Activated CD4-positive, alpha-beta T cell treated with anti-CD3 and anti-CD28 coated beads for 48 hours (primary cell): Measurements from ENCODE around the gene TGFB3.
"Not testable (repeated sequence)": the region's sequence is repeated elsewhere in the genome, so short reads cannot be mapped to it uniquely, and the experiment has no call there.

Experiments
- DNase-seq: peaks from one replicate; pipeline ENCODE4 v3.0.0-alpha.2; 2020

TGFB3 gene

DNA sequence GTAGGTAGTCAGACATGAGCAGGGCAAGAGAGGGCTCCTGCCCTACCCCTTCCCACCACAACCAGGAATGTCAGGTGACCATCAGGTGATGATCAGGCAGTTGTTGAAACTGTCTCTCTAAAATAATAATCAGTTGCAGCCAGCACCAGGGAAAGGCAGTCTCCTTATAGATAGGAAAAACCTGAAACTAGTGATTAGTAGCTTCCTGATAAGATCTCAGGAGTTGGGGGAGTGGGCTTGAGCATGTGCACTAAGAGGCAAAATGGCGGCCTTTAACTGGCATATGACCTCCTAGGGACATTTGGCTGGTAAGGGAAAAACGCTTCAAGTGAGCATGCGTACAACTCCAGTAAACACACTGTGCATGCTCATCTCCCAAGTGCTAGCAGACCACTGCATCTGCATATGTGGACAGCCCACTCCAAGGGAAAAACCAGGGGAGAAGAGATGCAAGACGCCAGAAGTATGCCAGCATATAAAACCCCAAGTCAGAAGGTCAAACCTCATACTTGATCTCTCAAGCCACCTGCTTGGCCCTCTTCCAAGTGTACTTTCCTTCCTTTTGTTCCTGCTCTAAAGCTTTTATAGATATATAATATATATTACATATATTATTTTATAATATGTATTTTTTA, 37.1 kb downstream of the TGFB3 start:
- no peak for DNase-seq

DNA sequence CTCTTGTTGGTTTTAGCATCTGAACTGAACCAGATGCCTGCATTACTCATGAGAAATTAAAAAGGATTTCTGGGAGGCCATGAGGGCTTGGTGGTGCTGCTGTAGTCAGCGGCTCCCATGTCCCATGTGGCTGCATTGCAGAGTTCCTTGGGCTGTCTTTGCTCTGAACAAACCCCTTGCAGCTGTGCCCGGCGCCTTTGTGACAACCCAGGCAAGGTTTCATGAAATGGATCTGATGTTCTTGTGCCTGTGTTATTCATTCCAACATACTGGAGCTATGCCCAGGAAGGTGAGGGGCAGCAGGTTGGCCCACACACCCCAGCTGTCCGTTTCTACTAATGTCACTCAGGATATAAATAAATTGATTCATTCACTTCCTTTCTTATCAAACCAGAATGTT, 40.8 kb downstream of the TGFB3 start:
- no peak for DNase-seq

DNA sequence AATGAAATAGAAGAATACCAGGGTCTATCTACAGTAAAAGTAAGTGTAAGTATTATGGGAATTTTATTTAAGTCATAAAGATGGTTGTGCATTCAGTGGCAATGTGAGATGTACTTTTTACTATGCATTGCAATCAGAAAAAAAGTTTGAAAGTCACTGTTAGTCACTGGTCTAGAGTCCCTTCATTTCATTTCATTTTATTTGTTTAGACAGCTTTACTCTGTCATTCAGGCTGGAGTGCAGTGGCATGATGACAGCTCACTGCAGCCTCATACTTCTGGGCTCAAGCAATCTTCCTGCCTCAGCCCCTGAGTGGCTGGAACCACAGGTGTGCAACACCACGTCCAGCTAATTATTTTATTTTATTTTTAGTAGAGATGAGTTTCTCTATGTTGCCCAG, 42.6 kb downstream of the TGFB3 start:
- no peak for DNase-seq

DNA sequence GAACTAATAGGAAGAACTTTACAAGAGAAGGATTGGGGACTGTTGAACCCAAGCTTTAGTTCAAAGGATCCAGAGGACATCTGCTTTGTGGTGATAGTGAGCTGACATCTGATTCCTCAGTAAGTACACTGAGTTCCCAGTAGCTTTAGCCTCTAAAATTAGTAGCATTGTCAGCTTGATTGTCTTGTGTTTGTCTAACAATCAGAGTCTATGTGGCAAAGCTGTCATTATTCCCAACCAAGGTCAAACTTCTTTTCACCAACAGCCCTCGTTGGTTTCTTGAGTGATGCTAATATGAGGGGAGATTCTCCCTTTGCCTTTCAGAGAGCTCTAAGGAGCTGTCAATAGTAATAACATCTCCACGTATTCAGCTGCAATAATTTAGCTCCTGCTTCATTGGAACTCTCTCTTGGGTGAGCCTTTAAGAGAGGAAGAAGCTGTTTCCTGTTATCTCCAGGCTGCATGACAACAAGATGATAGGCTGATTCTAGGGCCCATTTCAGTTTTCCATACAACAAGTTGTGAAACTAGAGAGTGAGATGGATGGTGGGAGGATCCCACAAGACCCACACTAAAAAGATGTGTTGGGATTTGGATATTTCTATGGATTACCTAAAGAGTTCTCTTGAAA, 46.7 kb downstream of the TGFB3 start:
- no peak for DNase-seq

DNA sequence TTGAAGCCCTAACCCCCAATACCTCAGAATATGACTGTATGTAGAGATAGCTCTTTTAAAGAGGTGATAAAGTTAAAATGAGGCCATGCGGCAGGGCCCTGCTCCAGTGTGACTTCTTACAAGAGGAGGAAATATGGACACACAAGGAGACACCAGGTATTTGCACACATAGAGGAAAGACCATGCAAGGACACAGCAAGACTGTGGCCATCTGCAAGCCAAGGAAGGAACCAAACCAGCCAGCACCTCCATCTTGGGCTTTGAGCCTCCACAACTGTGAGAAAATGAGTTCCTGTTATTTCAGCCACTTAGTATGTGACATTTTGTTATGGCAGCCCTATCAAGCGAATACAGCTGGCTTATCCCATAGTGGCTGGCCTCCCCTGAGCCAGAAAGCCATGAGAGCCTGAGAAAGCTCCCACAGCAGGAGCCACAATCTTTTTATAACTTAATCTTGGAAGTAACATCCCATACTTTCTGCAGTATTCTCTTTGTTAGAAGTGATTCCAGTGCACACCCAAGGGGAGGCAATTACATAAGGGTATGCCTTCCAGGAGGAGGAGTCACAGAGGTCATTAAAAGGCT, 48.0 kb downstream of the TGFB3 start:
- no peak for DNase-seq

DNA sequence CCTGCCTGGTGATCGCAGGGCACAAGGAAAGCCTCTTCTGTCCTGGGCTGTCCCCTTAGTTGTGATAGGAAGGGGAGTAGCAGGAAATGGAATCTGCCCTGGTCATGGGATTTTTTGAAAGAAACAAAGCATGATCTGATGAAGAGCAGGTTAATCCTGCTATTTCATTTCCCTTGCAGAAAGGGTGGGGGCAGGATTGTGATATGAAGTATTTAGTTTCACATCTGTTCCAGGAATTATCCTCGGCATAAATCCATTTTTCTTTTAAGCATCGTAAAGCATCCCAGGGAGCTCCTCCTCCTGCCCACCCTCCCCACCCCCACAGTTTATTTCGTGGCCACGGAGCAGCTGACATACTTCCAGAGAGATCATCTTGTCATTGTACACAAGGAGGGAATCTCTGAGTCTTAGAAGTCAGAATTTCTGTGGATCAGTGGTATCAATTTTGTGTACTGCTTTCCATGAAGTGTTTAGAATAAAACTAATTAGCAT, 53.1 kb downstream of the TGFB3 start:
- no peak for DNase-seq

DNA sequence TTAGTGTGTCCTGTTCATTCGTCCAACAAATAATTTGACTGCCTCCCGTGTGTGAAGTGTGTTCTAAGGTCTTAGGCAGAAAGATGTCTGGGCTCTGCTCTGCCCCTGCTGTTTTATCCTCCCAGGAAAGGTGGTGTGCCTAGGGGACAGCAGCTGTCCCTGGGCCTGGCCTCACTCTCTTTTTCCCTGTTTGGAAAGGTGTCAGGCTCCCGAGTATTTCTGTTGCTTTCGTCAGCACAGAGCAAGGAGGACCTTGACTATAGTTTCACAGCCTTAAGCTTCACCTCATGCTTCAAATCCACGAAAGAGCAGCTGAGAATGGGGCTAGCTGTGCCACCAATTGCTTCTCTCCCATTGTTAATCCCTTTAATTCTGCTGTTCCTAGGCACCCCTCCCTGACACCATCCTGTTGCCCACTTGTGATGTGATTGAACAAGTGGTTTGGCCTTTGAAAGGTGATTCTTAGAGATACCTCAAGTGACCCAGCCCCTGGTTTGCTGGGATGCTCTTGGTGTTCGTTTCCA, 54.2 kb downstream of the TGFB3 start:
- DNase-seq = no peak

DNA sequence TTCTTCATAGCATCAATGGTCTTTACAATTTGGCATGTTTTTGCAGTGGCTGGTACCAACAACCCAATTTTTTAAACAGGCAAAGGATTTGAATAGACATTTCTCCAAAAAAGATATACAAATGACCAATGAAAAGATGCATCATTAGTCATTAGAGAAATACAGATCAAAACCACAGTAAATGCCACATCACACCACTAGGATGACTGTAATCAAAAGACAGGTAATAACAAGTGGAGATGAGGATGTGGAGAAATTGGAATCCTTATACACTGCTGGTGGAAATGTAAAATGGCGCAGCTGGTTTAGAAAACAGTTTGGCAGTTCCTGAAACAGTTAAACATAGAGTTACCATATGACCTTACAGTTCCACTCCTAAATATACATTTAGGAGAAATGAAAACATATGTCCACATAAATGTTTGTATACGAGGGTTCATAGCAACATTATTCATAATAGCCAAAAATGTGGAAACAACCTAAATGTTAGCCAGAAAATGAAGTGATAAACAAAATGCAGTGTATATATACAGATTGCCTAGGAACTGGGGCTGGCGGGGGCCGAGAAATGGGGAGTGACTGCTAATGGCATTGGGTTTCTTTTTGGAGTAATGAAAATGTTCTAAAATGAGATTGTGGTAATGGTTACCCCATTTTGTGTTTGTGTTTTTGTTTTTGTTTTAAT, 55.2 kb downstream of the TGFB3 start:
- no peak for DNase-seq

DNA sequence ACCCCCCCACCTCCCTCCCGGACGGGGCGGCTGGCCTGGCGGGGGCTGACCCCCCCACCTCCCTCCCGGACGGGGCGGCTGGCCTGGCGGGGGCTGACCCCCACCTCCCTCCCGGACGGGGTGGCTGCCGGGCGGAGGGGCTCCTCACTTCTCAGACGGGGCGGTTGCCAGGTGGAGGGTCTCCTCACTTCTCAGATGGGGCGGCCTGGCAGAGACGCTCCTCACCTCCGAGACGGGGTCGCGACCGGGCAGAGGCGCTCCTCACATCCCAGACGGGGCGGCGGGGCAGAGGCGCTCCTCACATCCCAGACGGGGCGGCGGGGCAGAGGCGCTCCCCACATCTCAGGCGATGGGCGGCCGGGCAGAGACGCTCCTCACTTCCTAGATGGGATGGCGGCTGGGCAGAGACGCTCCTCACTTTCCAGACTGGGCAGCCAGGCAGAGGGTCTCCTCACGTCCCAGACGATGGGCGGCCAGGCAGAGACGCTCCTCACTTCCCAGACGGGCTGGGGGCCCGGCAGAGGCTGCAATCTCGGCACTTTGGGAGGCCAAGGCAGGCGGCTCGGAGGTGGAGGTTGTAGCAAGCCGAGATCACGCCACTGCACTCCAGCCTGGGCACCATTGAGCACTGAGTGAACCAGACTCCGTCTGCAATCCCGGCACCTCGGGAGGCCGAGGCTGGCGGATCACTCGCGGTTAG, 56.5 kb downstream of the TGFB3 start:
- not testable (repeated sequence) for DNase-seq

DNA sequence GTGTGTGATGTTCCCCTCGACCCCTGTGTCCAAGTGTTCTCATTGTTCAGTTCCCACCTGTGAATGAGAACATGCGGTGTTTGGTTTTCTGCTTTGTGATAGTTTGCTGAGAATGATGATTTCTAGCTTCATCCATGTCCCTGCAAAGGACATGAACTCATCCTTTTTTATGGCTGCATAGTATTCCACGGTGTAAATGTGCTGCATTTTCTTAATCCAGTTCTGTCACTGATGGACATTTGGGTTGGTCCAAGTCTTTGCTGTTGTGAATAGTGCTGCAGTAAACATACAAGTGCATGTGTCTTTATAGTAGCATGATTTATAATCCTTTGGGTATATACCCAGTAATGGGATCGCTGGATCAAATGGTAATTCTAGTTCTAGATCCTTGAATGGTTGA, 61.4 kb downstream of the TGFB3 start:
- DNase-seq = not testable (repeated sequence)

DNA sequence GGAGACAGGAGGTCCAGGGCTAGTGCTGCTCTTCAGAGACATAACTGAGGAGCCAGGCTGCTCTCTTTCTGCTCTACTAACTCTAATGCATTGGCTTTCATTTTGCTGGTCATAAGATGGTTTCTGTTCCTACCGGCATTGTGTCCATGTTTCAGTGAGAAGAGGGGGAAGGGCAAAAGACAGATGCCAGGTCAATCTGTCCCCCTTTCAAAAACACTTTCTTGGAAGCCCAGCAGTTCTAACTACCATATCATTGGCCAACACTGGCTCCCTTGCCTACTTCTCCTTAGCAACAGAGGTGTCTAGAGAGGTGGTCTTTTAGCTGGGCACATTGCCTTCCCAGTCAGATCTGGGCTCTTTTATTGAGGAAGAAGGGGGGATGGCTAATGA, 63.9 kb downstream of the TGFB3 start:
- no peak for DNase-seq

DNA sequence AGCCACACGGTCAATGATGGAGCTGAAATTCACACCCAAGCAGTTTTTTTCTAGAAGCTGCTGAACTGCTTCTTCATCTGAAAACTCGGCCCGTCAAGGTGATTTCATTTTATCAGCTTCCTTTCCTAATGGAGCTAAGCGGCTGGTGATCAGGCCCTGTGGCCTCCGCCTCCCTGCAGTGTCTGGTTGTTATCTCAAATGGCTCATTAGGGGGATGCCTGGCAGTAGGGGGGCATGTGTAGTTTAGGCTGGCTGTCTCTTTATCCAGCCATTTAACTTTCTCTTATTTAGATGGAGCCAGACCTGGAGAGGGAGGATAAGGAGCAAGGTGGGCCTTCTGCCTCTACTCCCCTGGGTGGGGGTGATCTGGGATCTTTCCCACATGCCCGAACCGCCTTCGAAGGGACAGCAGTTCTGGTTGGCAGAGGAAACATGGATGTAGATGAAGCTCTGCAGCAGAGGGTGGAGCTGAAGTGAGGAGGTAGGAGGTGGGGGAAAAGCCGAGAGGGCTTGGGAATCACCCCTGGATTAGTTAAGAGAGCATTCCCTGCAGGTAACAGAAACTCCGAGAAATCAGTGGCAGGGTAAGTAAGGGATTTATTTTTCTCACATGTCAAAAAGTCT, 64.4 kb downstream of the TGFB3 start:
- DNase-seq = no peak

DNA sequence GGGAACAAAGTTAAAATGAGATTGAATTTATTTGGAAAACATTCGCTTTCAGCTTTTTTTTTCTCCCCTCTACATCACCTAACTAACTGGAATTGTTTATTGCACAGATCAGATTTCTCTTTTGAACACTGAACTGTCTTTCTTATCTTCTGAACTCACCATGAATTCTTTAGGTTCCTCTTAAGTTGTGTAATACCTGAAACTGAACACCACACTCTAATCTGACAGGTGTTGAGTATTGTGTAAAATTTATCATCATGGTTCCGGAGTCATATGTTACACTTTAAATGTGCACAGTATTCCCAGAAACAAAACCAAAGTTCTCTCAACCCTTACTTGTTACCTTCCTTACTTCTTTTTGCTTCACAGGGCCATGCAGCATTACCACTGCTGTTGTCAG, 66.8 kb downstream of the TGFB3 start:
- DNase-seq = no peak

DNA sequence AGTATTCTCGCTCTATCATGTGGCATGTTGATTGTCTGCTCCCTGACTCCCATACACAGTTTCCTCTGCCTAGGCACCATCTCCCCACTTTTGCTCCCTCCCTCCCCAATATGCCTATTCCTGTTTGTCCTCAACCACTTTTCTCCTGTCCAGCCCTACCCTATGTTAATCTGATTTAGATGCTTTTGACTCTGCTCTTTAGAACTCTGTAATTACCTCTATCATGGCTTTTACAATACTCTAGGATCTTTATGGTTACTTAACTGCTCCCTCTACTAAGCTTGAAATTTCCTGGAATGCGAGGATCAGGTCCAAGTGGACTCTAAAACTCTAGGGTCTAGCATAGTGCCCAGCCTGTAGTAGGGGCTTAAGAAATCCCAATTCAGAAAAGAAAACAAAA, 68.6 kb downstream of the TGFB3 start:
- DNase-seq = no peak

DNA sequence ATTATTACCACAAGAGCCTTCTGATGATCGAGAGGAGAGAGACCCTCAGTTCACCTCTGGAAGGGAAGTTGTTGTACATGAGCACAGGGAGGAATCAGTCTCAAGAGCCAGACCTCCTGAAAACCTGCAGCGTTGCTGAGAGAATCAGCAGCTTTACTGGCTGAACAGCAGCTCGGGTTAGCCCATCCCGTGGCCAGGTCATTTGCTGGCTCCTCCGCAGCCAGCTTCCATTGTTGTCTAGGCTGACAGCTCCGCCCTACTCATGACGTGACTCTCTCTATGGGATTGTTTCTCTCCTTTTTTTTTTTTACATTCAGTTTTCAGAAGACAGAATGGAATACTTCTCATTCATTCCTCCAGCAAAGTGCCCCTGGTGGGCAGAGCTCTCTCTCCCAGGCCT, 69.9 kb downstream of the TGFB3 start:
- DNase-seq = no peak

DNA sequence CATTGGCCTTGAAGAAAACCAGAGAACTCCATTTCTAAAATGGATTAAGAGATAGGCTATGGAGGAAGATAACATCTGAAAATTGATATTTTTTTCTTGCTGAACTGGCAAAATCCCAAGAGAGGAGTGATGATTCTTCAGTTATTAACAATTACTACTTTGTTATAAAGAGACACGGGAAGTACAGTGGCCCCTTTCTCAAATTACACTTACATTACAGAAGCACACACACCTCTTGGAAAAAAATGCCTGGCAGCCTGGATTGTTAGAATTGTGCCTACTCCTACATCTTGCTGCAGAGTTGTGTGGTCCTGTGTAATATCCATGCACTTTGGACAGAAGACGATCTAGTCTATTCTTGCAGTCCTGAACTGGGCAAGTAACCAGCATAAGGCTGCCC, 71.7 kb downstream of the TGFB3 start:
- no peak for DNase-seq

DNA sequence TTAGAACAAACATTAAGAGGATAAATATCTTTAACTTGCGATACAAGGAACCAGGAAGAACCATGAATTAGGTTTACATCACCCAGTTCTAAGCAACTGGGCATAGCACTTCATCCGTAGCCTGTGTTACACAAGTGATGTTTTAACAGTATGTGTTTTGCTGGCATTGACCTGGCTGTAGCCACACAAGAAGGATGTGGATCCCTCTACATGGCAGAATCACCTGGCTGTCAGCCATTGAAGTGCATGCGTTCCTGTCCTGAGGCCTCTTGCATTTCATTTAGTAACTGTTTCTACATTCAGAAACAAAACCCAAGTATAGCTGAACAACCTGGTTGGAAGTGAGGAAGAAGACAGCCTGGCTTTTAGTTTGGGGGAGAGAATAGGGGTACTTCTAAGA, 72.2 kb downstream of the TGFB3 start:
- no peak for DNase-seq
